GM18867 (cell line): Measurements from ENCODE around the gene CHRND.

Source experiments
- ATAC-seq: cut with Tn5 transposase; IDR thresholded peaks from one replicate; pipeline ENCODE4 v1.9.1; 2021; ENCODE audit warnings: mild to moderate bottlenecking, moderate library complexity; ENCODE audit not compliant: unreplicated experiment

Gene CHRND

DNA sequence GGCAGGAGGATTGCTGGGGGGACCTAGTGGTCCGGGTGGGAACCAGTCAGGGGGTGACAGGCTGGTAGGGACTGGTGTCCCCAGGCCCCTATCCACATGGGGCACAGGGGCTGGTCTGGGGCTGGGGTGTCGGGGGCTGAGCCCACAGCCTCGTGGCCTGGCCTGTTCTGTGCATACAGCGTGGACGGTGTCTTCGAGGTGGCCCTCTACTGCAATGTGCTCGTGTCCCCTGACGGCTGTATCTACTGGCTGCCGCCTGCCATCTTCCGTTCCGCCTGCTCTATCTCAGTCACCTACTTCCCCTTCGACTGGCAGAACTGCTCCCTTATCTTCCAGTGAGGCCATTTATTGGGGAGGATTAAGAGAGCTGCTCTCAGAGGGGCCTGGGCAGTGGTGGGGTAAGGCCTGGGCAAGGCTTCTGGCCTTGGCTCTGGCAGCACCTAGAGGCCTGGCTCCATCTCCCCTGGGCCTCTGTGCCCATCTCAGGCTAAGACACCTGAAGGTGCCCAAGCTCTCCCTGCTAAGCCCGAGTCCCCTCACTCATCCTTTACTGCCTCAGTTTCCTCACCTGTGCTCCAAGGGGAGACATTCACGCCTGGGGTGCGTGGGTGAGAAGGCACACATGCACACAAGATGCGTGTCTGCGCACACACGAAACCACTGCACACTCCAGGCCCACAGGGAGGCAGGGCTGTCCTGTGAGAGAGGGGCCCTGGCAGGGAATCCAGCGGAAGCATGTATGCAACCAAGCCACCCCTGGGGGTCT lies 15.4 kb downstream of the CHRND start:
- ATAC-seq = no peak

DNA sequence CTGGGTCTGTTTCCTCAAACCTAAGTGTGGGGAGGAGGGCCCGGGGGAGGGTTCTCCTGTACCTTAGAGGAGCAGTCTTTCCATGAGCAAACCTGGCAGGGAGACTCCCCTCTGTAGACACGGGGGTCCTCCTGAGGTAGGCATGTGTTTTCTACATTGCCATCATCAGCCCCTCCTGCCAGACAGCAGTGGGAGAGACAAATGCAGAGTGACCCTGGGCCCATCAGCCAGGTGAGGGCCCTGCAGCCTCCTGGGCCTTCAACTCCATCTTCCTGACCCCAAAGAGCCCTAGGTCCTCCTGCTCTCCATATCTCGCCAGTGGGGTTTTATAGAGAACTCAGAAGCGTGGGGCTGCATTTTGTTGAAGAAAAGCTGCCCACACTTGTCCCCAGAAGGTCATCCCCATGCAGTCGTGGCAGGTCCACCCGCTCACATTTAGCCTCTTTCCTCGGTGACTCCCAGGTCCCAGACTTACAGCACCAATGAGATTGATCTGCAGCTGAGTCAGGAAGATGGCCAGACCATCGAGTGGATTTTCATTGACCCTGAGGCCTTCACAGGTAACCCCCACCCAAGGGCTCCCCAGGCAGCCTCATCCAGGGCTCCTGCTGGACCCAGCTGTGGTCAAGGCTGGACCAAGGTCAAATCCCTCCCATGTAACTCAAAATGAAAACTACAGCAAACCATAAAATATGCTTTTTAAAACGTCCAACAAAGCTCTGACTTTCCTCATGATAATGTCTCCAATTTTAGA lies 16.2 kb downstream of the CHRND start:
- no peak for ATAC-seq

GRCh38 chr2:232542715-232543467 lies 16.9 kb downstream of the CHRND start:
- no peak for ATAC-seq

- ATAC-seq = no peak
Observed at GRCh38 chr2:232543491-232543890, 17.5 kb downstream of the CHRND start.

DNA sequence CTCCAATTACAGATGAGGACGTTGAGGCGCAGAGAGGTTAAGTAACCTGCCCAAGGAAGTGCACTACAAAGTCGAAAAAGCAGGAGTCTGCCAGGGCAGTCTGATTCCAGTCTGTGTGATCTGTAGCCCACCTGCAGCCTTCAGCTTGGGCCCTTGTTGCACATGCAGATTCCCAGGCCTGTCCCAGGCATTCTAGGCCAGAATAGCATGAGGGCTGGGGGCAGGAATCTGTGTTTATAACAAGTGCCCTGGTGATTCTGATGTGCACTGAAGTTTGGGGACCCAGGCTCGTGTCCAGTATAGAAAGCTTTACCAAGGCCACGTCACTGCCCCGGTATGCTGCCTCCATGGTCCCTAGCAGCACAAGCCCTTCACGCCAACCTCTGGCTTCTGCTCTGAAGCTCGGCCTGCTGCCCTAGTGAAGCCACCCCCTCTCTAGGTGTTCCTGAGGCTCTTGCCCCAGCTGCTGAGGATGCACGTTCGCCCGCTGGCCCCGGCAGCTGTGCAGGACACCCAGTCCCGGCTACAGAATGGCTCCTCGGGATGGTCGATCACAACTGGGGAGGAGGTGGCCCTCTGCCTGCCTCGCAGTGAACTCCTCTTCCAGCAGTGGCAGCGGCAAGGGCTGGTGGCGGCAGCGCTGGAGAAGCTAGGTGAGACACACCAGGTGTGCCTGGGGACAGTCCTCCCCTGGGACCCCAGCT lies 18.1 kb downstream of the CHRND start:
- no peak for ATAC-seq

GRCh38 chr2:232544674-232545073 lies 18.7 kb downstream of the CHRND start:
- ATAC-seq = no peak

- ATAC-seq = no peak
Observed at GRCh38 chr2:232545511-232546375, 19.8 kb downstream of the CHRND start.

GRCh38 chr2:232547991-232548390 lies 22.0 kb downstream of the CHRND start:
- ATAC-seq = no peak

- ATAC-seq = no peak
Observed at GRCh38 chr2:232549655-232550353, 23.8 kb downstream of the CHRND start.

GRCh38 chr2:232550354-232551249 lies 24.6 kb downstream of the CHRND start, which contains the start of the genes EIF4E2 and TIGD1:
Gene EIF4E2 (plus strand): TSS chr2:232550689. CDS start chr2:232550725, 36 bp downstream.
Gene TIGD1 (minus strand): TSS chr2:232550557. CDS start chr2:232549882, 675 bp downstream.
- ATAC-seq = peak; percentile 94

DNA sequence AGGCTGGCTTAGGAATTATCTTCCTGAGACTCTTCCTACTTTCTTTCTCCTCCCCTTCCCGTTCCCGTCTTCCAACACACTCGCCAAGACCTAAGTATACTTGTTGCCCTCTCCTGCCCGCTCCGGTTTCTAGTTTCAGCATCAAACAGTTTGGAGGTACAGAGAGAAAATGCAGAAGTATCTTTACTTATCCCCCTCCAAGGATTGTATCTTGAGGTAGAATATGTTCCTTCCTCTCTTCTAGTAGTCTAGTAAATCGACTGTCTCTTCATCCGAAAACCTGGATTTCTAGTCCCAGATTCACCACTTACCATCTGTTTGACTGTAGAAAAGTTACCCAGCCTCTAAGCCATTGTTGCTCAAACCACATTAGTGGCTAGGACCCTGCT lies 25.3 kb downstream of the CHRND start:
- no peak for ATAC-seq

DNA sequence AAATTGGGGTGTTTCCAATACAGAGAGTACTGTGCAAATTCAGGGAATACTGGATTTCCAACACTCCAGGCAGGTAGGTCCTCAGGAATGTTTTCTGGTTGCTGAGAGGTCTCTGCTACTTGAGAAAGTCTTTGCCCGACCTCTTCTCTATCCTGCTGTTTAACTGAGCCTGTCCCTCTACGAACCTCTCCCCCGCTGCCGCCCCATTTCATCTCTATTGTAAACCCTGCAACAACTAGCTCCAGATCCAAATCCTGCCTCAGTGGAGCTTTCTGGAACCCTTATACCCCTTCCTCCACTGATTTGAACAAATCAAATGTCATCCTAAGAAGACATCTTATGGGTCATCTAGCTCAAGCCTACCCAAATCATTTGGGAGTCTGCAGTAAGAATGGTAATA lies 25.8 kb downstream of the CHRND start:
- no peak for ATAC-seq

DNA sequence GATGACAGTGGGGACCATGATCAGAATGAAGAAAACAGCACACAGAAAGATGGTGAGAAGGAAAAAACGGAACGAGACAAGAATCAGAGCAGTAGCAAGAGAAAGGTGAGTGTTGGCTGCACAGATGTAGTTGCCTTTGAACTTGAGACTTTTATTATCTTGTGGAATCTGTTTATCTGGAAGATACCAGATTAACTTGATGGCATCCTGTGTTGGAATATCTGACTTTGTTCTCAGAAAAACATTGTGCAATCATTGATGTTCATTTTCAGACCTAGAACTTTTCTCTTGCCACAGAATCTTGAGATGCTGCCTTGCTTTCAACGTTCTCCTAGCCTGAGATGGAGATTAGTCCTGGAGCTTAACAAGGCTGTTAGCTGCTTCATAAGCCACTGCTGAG lies 30.5 kb downstream of the CHRND start:
- no peak for ATAC-seq

DNA sequence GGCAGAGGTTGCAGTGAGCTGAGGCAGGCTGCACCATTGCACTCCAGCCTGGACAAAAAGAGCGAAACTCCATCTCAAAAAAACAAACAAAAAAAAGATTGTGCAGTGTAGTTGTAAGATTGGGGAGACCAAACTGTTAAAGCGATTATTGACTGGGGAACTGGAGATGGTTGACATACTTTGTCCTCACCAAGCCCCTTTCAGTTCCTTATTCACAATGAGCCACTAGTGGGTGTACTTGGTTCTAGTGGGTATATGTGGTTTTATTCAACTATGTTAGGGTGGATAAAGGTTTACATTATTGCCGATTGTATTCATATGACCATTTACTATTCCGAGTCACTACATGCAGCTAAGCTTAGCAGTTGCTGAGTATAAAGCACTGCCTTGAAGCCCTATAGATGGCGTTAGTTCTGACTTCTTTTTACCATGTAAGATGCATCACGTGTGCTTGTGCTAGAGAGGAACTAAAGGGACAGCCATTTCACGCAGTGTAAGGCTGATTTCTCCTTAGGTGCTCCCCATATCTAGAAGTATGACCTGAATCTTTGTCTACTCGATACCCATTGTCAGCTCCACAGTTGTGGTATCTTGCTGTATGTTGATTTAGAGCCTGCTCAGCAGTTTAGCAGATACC lies 36.7 kb downstream of the CHRND start:
- no peak for ATAC-seq

GRCh38 chr2:232563580-232563979 lies 37.6 kb downstream of the CHRND start:
- ATAC-seq = no peak

GRCh38 chr2:232567721-232568120 lies 41.8 kb downstream of the CHRND start:
- ATAC-seq = no peak

DNA sequence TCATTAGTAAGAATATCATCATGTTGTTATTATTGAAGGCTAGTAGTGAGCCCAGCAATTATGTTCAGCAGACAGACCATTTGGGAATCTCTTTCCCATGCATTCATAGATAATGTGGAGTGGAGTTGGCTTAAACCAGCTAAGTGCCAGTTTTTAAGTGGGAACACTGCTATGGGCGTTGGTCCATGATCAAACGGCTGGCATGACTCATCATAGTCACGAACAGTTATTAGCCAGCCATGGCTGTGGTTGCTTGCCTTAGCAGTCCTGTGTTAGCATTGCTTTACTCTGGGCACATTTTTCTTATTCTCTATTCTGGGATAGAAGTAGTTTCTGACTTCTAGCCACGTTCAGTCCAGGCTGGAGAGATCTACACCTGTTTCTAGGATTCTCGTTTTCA lies 42.2 kb downstream of the CHRND start:
- ATAC-seq = no peak

GRCh38 chr2:232569541-232569940 lies 43.6 kb downstream of the CHRND start:
- ATAC-seq = no peak
